ENCODE data around the gene HDAC9.

DNA sequence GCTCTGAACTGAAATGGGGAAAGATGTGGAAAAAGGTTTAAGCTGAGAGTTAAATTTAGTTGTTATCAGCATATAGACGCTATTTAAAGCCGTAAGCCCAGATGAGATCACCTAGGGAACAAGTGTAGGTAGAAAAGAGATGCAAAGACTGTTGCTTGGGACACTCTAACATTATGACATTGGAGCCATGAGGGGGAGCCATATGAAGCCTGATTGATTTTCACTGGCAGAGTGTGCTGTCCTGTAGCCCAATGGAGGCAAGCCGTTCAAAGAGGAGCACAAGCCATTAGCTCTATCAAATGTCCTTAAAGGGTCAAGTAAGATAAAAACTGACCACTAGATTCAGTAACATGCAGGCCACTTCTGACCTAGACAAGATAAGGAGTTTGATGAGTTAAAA lies 398.6 kb downstream of the HDAC9 start:
- TF ChIP-seq, protein P1, sequence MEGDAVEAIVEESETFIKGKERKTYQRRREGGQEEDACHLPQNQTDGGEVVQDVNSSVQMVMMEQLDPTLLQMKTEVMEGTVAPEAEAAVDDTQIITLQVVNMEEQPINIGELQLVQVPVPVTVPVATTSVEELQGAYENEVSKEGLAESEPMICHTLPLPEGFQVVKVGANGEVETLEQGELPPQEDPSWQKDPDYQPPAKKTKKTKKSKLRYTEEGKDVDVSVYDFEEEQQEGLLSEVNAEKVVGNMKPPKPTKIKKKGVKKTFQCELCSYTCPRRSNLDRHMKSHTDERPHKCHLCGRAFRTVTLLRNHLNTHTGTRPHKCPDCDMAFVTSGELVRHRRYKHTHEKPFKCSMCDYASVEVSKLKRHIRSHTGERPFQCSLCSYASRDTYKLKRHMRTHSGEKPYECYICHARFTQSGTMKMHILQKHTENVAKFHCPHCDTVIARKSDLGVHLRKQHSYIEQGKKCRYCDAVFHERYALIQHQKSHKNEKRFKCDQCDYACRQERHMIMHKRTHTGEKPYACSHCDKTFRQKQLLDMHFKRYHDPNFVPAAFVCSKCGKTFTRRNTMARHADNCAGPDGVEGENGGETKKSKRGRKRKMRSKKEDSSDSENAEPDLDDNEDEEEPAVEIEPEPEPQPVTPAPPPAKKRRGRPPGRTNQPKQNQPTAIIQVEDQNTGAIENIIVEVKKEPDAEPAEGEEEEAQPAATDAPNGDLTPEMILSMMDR (IDR thresholded peaks at IDR 0.05): no peak
- TF ChIP-seq EZH2 (IDR thresholded peaks at IDR 0.05): no peak
